NCI-H345 treated with DMSO at 0.1 percent for 48 hours (cell line): ENCODE results near the gene MPPED2.

ENCODE experiments used
- DNase-seq: peaks from one replicate; lab custom pipeline; 2025; ENCODE audit not compliant: unreplicated experiment; lab: John Stamatoyannopoulos, UW

The MPPED2 gene

DNA sequence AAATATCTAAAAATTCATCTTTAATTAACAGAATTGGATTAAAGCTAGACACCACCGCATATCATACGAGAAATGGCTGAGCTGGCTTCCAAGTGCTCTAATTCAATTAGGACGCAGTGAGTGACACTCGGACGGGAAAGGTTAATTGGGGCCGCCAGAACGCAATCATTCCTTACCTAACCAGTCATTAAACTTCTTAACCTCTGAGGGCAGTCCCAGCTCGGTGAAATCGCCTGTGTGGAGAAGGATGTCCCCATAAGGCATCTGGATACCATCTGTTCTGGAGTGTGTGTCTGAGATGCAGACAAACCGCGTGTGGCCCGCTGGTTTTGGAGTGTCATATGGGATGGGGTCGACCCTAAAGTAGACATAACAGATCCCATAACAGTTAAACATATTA lies 50.3 kb downstream of the MPPED2 start:
- DNase-seq, result no peak

DNA sequence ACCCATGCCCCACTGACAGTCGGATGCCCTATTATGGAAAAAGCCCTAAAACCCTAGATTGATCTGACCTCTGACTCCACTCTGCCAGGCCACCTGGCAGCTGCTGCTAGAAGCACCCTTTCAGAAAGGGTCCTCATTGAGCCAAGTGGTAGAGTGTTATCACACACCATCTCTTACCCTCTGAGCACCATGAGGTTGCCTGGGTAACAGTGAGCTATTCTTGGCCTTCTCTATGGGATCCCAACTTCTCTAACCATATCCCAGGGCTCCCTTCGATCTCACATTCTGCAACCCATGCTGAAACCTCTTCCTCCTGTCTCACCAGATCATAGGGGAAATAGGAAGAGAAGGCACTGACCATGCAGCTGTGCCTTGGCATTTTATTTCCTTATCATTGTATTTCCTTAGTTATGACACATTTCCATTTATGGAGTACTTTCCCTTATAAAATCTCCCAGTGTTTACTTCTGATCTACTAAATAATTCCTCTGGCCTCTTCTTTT lies 52.7 kb downstream of the MPPED2 start:
- no peak for DNase-seq

DNA sequence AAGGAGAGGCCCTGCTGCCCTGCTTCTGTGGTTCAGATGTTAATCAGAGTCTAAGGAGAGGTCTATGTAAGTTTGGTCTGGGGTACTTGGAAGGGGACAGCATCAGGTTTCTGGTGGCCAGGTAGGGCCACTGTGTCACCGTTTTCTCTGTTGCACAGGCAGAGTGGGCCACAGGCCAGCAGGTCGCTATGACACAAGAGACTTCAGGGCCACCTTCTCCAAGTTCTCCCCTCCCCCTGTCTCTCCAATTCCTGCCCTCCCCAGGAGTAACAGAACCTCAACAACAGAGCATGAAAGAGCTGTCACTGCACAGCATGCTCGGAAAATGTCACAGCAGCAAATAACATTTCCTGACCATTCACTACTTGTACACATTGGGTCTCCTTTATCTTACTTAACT lies 58.6 kb downstream of the MPPED2 start:
- DNase-seq, result no peak

DNA sequence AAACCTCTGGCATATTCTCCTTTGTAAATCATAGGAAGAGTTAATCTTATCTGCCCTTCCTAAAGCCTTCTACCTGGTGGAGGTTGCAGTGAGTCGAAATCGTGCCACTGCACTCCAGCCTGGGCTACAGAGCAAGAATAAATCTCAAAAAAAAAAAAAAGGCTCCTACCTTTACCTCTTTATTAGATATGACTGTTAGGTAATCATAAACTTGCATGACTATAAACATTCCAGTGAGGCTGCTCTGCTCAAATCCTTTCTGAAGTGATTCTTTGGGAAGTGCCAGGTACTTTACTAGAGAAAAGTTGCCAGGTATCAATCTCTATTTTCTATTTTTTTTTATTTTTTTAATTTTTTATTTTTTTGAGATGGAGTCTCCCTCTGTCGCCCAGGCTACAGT lies 59.6 kb downstream of the MPPED2 start:
- no peak for DNase-seq

DNA sequence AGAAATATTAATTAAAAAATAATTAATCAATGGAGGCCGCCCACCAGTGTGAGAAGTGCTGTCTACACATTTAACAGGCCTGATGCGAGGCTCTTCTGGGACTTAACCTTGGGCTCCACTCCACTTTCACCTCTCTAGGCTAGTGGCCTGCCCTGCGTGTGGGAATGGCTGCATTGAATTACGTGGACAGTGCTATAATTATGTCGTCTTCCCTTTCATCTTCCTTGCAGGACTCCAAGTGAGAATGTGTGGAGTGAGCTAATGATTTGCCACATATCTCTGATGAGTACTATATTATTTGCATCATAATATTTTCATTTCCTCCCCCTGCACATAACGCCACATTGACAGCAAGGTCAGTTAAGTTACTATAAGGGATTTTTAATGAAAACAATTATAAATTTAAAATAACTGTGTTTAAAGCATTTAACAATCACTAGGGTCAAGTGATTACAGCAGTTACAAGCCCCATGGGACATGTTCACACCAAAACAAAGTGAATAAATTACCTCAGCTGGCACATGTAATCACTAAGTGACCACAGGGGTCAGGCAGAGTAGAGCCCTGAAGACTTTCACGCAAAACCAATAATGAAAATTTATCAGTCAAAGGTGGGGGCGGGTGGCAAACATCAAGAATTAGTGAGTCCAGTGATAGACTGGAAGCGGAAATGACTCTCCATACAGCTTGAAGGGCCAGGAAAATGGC lies 63.5 kb downstream of the MPPED2 start:
- DNase-seq, result no peak

DNA sequence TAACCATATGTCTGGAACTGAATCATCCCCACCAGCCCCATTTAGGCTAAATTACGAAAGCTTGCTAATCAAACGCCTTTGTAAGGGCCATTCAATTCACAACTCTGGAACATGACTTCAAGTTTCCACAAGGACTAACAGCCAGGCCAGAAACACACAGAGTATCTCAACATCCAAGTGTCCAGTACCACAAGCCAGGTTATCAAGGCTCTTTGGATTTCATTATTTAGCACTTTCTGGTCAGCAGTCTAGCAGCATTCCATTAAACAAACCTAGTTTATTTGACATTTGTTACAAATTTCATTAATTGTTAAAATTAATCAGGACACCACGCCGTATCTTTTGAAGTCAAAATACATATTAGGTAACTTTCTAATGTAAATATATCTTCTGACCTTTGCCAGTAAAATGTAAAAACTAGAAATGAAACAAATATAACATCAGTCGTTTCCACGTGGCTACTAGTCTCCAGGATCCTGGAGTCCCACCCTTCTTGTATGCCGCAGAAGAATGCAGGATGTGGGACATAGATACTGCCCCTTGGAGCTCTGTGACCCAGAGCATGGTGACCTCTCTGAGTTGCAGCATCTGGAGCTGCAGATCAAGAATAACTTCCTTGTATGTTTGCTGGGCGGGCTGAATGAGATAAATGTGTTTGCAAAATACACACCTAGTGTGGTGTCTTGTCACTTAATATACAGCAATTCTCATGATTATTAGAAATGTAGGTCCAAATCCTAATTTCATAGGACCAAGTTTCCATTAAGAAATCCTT lies 64.7 kb downstream of the MPPED2 start:
- DNase-seq, result no peak

DNA sequence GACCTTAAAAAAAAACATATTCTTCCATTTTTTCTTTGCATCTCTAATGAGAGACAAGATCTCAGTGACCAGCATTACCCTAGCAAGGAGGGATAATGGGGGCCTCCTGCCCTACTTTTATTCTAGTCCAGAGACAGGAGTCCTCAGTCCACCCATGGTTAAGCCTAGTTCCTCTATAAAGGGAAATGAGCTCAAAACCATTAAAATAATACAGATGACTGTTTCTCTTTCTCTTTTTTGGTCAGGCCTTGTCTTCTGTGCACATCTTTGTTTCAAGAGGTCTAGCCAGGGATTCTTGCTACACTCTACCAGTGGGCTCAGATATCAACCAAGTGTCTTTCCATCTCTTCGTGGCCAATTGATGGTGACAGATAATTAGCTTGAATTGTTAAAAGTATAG lies 73.1 kb downstream of the MPPED2 start:
- no peak for DNase-seq

DNA sequence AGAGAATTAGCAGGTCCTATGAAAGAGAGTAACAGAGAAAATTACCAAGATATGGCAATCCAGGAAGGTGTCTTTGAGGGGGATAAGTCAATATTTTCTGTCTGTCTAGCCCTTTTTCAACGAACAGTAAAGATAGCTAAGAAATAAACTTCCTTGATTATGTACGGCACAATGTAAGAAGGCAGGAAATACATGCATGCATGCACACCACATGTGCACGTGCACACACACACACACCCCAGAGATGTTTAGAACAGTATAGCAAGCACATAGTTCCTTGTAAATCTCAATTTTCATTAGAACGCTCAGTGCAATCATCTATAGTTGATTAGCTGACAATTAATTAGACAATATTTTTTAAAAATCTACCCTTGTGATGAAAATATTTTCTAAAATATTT lies 74.7 kb downstream of the MPPED2 start:
- no peak for DNase-seq

DNA sequence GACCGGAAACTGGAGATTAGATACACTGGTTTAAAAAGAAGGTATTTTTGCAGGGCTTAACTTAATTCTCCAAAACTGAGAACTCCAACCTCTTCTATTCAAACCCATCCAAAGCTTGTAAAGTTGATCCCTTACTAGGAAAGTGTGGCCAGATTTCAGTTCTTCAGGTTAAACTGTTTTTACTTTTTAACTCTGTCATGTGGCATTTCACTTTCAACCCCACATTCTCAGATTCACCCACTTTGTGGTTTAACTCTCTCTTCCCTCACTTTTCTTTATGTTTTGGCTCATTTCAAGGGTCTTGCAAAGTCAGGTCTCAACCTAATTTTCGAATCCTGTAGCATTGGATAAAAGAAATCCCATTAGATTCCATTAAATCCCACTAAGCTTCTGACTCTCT lies 75.4 kb downstream of the MPPED2 start:
- DNase-seq, result no peak

DNA sequence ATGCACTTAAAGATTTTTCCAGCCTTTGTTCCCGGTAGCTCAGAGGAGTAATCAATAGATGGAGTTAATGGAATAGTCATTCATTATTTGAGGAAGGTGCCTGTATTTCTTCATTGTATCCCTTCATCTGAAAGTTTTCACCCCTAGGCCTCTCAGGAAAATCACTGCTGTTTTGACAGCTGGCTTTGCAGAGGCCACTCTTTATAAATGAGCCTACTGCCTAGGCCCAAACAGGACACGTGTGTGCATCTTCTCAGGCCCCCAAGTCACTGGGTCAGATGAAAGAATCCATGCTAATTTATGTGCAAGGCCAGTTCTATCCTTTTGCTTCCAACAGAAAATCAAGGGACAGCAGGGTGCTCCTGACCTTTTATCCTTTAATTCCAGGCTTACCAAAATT lies 76.8 kb downstream of the MPPED2 start:
- DNase-seq, result no peak

DNA sequence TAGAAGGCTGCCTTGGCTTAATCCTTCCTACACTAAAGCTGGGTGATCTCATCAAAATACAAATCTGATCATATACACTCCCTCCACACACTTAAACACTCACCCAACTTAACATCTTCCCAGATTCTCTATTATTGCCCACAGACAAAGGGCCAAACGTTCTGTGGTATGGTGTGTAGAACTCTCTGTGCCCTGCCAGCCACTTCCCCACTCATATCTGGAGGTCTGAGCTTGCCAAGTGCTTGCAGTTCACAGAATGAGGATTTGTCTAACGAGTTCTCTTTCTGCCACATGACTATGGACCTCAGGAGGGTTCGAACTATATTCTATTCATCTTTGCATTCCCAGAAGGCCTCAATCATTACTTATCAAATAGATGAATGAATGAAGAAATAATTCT lies 77.6 kb downstream of the MPPED2 start:
- DNase-seq, result no peak

DNA sequence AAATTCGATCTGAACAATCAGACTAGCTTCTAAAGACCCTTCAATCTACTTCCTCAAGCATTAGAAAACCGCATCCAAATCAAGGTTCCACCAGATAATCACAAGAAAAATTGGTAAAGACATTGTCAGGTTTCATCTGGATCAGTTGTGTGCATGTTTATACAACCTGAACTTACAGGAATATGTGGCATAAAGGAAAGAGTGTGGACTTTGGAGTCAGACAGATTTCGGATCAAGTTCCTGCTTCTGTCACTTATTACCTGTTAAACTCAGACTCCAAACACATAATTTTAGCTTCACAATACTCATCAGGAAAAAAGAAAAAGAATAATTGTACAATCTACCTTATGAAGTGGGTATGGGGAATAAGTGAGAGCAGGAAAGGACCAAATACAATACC lies 80.5 kb downstream of the MPPED2 start:
- DNase-seq, result no peak

DNA sequence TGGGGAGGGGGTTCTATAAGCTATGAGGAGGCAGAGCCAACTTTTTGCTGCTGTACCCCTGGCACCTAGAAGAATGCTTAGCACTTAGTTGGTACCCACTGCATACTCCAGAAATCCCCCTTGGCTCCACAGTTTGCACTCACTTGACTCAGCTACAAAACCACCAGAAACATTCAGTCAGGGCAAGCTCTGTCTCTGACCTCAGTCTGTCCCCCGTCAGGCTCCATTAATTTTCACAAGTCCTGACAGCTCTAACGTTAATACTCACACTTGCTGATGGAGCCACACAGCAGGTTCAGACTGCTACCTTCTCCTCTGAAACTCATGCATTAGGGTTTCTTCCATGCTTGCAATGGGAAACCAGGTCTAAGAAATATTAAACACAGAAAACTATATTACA lies 81.7 kb downstream of the MPPED2 start:
- no peak for DNase-seq

DNA sequence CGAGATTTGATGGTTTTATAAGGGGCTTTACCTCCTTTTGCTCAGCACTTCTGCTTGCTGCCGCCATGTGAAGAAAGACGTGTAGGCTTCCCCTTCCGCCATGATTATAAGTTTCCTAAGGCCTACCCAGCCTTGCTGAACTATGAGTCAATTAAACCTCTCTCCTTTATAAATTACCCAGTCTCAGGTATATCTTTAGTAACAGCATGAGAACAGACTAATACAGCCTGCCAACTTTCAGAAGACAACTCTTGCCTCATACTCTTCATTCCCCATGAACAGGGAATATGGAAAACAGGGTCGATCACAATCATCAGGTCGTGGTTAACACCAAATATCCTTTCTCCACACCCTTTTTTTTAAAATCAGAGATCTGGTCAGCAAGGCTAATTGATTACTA lies 83.0 kb downstream of the MPPED2 start:
- DNase-seq, result no peak

DNA sequence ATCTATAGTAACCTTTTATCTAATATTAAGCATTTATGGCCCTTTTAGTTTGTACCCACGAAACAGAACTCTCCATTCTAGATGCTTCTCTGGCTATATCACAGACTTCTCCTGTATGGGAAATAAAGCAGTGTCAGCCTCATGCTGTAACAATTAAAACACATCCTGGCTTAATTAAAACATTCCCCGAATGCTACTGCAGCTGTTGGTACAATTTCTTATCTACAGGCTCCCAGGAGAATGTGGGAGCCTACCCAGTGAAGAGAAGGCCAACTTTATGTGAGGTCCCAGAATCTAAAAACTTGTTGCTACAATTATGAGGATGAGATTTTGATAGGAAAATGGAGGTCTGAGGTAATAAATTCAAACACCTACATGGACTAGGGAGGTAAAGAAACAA lies 83.8 kb downstream of the MPPED2 start:
- no peak for DNase-seq

DNA sequence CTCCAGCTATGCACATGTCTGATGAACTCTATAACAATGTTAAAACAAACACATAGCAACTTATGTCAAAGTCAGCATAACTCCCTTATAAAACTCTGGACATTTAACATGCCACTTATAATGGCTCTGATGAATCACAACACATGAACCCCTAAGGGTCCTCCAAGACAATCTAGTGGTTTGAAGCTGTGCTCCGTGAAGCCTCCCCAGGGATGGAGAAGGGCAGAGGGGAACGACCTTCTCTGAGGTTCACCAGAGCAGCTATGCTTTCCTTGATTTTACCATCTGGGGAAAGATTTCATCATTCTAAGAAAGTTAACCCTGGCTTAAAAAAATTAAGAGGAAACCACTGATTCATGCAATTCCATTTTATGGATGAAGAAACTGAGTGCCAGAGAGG lies 84.4 kb downstream of the MPPED2 start:
- no peak for DNase-seq

DNA sequence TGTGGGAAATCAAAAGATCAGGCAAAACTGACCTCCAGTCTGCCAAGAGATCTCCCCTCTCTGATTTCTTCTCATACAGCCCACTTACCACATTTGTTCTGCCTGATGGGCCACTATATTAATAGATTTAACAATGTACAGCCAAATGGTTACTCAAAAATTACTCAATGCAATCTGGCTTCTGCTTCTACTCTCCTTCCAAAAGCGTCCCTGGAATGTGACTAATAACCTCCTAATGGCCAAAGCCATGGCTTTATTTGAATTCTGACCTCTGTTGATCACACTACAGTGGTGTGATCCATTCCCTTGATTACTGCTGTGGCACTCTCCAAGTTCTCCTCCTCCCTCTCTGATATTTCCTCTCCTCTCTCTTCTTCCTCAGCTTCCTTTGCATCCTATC lies 86.2 kb downstream of the MPPED2 start:
- no peak for DNase-seq

DNA sequence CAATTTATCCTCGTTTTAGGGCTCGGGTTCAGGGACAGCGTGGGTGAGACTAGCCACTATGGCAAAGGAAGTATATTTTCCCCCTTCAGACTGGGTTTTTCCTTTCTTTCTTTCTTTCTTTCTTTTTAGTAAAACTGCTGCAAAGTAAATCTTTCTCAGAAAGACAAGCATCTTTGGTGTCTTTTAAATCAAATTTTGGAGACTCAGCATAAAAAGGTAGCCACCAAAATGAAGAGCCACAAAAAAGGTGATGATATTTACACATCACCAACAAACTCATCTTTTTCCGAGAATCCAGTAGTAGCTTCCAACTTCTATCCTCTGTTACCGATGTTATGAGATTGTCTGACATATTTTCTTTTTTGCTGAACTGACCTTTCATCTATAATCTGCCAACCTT lies 88.6 kb downstream of the MPPED2 start:
- DNase-seq, result no peak

DNA sequence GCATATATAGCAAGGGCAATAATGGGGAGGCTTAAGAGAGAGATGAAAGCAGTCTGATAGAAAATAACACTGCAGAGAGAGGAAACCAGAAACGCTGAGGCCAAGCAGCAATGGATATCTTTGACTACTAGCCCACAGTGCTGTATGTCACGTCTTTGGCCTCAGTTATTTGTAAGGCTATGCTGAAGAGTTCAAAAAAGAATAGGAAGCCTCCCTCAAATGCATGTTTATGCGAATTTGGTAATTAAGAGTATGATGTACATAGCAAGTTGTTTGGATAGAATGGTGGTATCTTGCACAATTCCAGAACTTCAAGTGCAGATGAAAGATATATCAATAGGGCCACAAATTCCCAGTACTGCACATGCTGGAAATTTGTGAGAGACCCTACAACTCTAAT lies 89.2 kb downstream of the MPPED2 start:
- no peak for DNase-seq

DNA sequence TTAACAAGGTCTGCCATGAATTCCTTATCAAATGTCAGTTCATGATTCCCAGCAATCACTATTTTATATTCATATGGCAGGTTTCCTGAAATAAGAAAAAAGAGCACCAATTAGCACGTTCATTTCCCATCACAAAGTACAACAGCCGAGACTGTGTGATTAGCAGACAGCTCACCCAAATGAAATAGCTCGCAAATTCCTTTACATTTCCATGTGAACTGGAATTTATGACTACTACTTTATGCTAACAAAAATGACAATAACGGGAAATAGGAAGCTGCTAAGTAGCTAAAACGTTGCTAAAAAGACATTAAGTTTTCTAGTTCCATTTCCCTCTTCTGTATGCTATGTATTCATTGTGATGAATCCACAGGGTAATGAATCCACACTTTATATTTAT lies 90.7 kb downstream of the MPPED2 start:
- DNase-seq, result no peak

DNA sequence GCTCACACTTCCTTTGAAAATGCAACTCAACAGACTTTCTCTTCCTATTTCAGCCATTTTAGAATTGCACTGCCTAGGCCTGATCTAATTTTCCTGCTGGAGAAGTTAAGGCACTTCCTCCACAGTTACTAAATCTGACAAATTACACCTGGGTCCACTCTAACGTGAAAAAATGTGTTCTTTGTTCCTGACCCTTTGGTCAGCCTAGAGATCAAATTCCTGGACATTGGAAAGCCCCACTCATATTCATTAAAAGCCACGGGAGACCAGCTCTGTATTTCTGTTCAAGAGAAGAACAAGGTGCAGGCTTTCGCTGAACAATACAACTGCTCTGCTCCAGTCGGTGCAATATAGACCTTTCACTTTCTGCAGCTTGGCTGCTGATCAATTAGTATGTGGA lies 96.6 kb downstream of the MPPED2 start:
- DNase-seq, result no peak

DNA sequence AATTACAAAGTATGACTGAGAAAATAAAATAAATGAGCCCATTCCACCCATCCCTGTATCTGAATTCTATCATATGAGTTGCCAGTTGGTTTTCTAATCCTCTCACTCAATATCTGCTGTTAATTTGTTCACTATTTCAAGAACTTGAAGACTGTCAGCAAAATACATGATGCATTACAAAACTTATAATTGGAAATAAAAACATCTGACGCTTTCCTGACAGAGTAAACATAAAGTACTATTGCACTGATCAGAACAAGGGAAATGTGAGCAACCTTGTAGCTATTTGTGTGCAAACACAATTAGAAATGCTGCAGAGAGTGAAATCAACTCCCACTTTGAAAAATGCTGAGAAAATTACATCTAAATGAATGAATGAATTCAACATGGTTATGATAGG lies 97.1 kb downstream of the MPPED2 start:
- DNase-seq, result no peak
